HG02610 (cell line): ENCODE measurements around the gene GSK3A.
A peak's percentile ranks its signal among the peaks of the same experiment; 100 is the strongest.

Source experiments
- ATAC-seq: cut with Tn5 transposase; IDR thresholded peaks from one replicate; pipeline ENCODE4 v1.9.1; 2021; ENCODE audit warnings: mild to moderate bottlenecking, moderate library complexity; ENCODE audit not compliant: unreplicated experiment

GSK3A gene

GRCh38 chr19:42201489-42202289 is 40.7 kb downstream of the GSK3A start:
- ATAC-seq, result no peak

- no peak for ATAC-seq
Measured at GRCh38 chr19:42200116-42200715, 42.2 kb downstream of the GSK3A start.

- peak; percentile 39 for ATAC-seq
Measured at GRCh38 chr19:42199440-42200115, 42.8 kb downstream of the GSK3A start.

- ATAC-seq, result peak; percentile 31
Measured at GRCh38 chr19:42198676-42199439, 43.5 kb downstream of the GSK3A start.

GRCh38 chr19:42197375-42197817 is 45.0 kb downstream of the GSK3A start:
- ATAC-seq, result no peak

- ATAC-seq, result no peak
Measured at GRCh38 chr19:42196011-42197001, 46.1 kb downstream of the GSK3A start.

- no peak for ATAC-seq
Measured at GRCh38 chr19:42193706-42194105, 48.7 kb downstream of the GSK3A start.

- ATAC-seq, result no peak
Measured at GRCh38 chr19:42193294-42193693, 49.1 kb downstream of the GSK3A start.

- ATAC-seq, result no peak
Measured at GRCh38 chr19:42191855-42192254, 50.5 kb downstream of the GSK3A start.

GRCh38 chr19:42191330-42191729 is 51.1 kb downstream of the GSK3A start:
- ATAC-seq, result no peak

GRCh38 chr19:42189133-42189532 is 53.3 kb downstream of the GSK3A start:
- ATAC-seq, result no peak

GRCh38 chr19:42188665-42189064 is 53.7 kb downstream of the GSK3A start:
- no peak for ATAC-seq

GRCh38 chr19:42185277-42185676 is 57.1 kb downstream of the GSK3A start:
- ATAC-seq, result no peak

- ATAC-seq, result no peak
Measured at GRCh38 chr19:42184401-42184861, 58.0 kb downstream of the GSK3A start.
